Lung (tissue), 12 donors: ENCODE data around the gene RNF220. TPM values are rescaled to one million over a fixed set of nuclear protein-coding genes. Genes with fewer than 3 reads are reported as not detected.

ENCODE experiments used
- ATAC-seq: fragments of 200-7000 bp; cut with Tn5 transposase; one replicate; pipeline ENCODE4 v1.9.1; 2020; ENCODE audit warnings: moderate number of reproducible peaks; ENCODE audit not compliant: insufficient read depth, low FRiP score
- DNase-seq, 3 donors: peaks; one replicate each; pipeline ENCODE4 v3.0.0-alpha.2; 2013 to 2017
- H3K27ac ChIP-seq, 2 donors: one replicate each; pipeline ENCODE4 v1.5.1; 2013; ENCODE audit warnings: mild to moderate bottlenecking in 2 of 2, moderate library complexity in 2 of 2, control low read depth in 1 of 2, inconsistent platforms in 1 of 2, low read depth in 1 of 2, low read length in 1 of 2
- H3K27me3 ChIP-seq, 3 donors: one replicate each; pipeline ENCODE4 v1.5.1; 2013; ENCODE audit warnings: low read length in 2 of 3; ENCODE audit not compliant: control insufficient read depth in 3 of 3, insufficient read depth in 3 of 3
- H3K36me3 ChIP-seq, 4 donors: one replicate each; pipeline ENCODE4 v1.5.1; 2013; ENCODE audit warnings: low read length in 4 of 4, mild to moderate bottlenecking in 1 of 4, moderate library complexity in 1 of 4; ENCODE audit not compliant: control insufficient read depth in 4 of 4, insufficient read depth in 4 of 4
- H3K4me1 ChIP-seq, 5 donors: one replicate each; pipeline ENCODE4 v1.5.1; 2013; ENCODE audit warnings: low read length in 5 of 5, mild to moderate bottlenecking in 2 of 5, moderate library complexity in 1 of 5; ENCODE audit not compliant: control insufficient read depth in 5 of 5, insufficient read depth in 5 of 5
- H3K4me3 ChIP-seq: one replicate; pipeline ENCODE4 v1.5.1; 2013; ENCODE audit warnings: mild to moderate bottlenecking, control low read depth, moderate library complexity
- H3K9ac ChIP-seq, 2 donors: one replicate each; pipeline ENCODE4 v1.5.1; 2013; ENCODE audit warnings: low read length in 2 of 2, control low read depth in 1 of 2; ENCODE audit not compliant: insufficient read depth in 1 of 2
- H3K9me3 ChIP-seq, 4 donors: one replicate each; pipeline ENCODE4 v1.5.1; 2013; ENCODE audit warnings: low read length in 3 of 4, mild to moderate bottlenecking in 1 of 4, moderate library complexity in 1 of 4; ENCODE audit not compliant: control insufficient read depth in 4 of 4, insufficient read depth in 3 of 4
- CTCF ChIP-seq: IDR thresholded peaks from 2 replicates; pipeline ENCODE4 v1.5.1; 2012; ENCODE audit warnings: mild to moderate bottlenecking; ENCODE audit errors: control extremely low read depth, extremely low read depth
- WGBS, 2 donors: extraction: QIAGEN DNeasy Blood & Tissue Kit; methylation state at CpG; one replicate each; pipeline ENCODE4 v1.1.7; 2013; 5-methylcytosine and 5-hydroxymethylcytosine counted together
- polyA plus RNA-seq, 2 donors: library from polyadenylated mRNA; stranded (reverse); fragments of 200-250 nt; gene quantifications; one replicate each; pipeline ENCODE4 v1.2.1, GENCODE V29; 2013
- total RNA-seq, 2 donors: library from RNA; depleted of rRNA in 1 of 2; stranded (reverse); fragments of >200 nt in 1 of 2; gene quantifications; one replicate each; pipeline ENCODE4 v1.2.1, GENCODE V29; 2014 to 2021
- donor health status: control.
- donor health status: control.
- donor health status: Bipolar disorder and iron deficiency.
- donor health status: healthy.
- donor health status: DM: yes; HTN: yes; CAD: no.

The RNF220 gene
- total and polyA plus RNA-seq, 4 donors, result 44.9 to 75.8 (median 69.5) TPM

GRCh38 chr1:44616991-44617702 lies 212.1 kb downstream of the RNF220 start:
- H3K4me1 ChIP-seq, result peaks cover 0 to 26% (median 7%) of the 10 kb centered on the region in 5 donors
- WGBS, 2 donors, result 58 to 73% methylated on average over 63 of the region's 63 CpGs
- TF ChIP-seq CTCF, result no peak
- no peaks in the 10 kb centered on the region for H3K36me3 ChIP-seq
- ATAC-seq, result no peak
- no peaks in the 10 kb centered on the region for H3K9me3 ChIP-seq
- no peak for DNase-seq
- H3K4me3 ChIP-seq, result no peak overlapping the region
- no peak overlapping the region for H3K9ac ChIP-seq
- peaks cover 0 to 18% (median 15%) of the 10 kb centered on the region in 3 donors for H3K27me3 ChIP-seq
- no peak overlapping the region for H3K27ac ChIP-seq

GRCh38 chr1:44617703-44618029 lies 212.6 kb downstream of the RNF220 start:
- no peak overlapping the region for H3K9ac ChIP-seq
- DNase-seq, result no peak
- H3K4me1 ChIP-seq, result peaks cover 0 to 26% (median 7%) of the 10 kb centered on the region in 5 donors
- no peaks in the 10 kb centered on the region for H3K9me3 ChIP-seq
- no peaks in the 10 kb centered on the region for H3K36me3 ChIP-seq
- 77 to 86% methylated on average over 1 of the region's 1 CpG for WGBS, 2 donors
- no peak overlapping the region for H3K4me3 ChIP-seq
- H3K27me3 ChIP-seq, result peaks cover 0 to 18% (median 15%) of the 10 kb centered on the region in 3 donors
- no peak for ATAC-seq
- TF ChIP-seq CTCF, result no peak
- no peak overlapping the region for H3K27ac ChIP-seq

GRCh38 chr1:44619261-44619900 lies 214.3 kb downstream of the RNF220 start:
- Histone ChIP-seq H3K36me3 (no peaks in the 10 kb centered on the region), H3K4me3 (no peak overlapping the region), H3K27me3 (peaks cover 0 to 18% (median 15%) of the 10 kb centered on the region in 3 donors), H3K9me3 (no peaks in the 10 kb centered on the region), H3K9ac (no peak overlapping the region), H3K27ac (no peak overlapping the region), H3K4me1 (peaks cover 0 to 26% (median 7%) of the 10 kb centered on the region in 5 donors)
- WGBS, 2 donors, result 66 to 83% methylated on average over 12 of the region's 12 CpGs
- ATAC-seq, result no peak
- TF ChIP-seq CTCF, result no peak
- DNase-seq, result peak in 2 of 3 donors; percentile 29 to 58
